Ishikawa (cell line): Measurements from ENCODE around the gene ZNF853.

Source experiments
- CEBPB ChIP-seq: IDR thresholded peaks from 2 replicates; pipeline ENCODE4 v1.6.1; 2012
- CREB1 ChIP-seq: IDR thresholded peaks from 2 replicates; pipeline ENCODE4 v1.6.1; 2012; ENCODE audit warnings: low read depth
- EGR1 ChIP-seq: IDR thresholded peaks from 2 replicates; pipeline ENCODE4 v1.6.1; 2012
- EP300 ChIP-seq: IDR thresholded peaks from 2 replicates; pipeline ENCODE4 v1.6.1; 2012; ENCODE audit warnings: borderline replicate concordance
- FOXM1 ChIP-seq: IDR thresholded peaks from 2 replicates; pipeline ENCODE4 v1.6.1; 2012; ENCODE audit warnings: low read depth, borderline replicate concordance
- MAX ChIP-seq: IDR thresholded peaks from 2 replicates; pipeline ENCODE4 v1.6.1; 2012
- NFIC ChIP-seq: IDR thresholded peaks from 2 replicates; pipeline ENCODE4 v1.6.1; 2012
- RAD21 ChIP-seq: IDR thresholded peaks from 2 replicates; pipeline ENCODE4 v1.6.1; 2012; ENCODE audit warnings: low read depth
- TAF1 ChIP-seq: IDR thresholded peaks from 2 replicates; pipeline ENCODE4 v1.6.1; 2012; ENCODE audit warnings: low read depth, mild to moderate bottlenecking
- TCF12 ChIP-seq: IDR thresholded peaks from 2 replicates; pipeline ENCODE4 v1.6.1; 2012; ENCODE audit warnings: low read depth
- TEAD4 ChIP-seq: IDR thresholded peaks from 2 replicates; pipeline ENCODE4 v1.6.1; 2012
- YY1 ChIP-seq: IDR thresholded peaks from 2 replicates; pipeline ENCODE4 v1.6.1; 2012; ENCODE audit warnings: low read depth
- ZBTB7A ChIP-seq: IDR thresholded peaks from 2 replicates; pipeline ENCODE4 v1.6.1; 2012; ENCODE audit warnings: low read depth
- TF ChIP-seq, protein P1 (sequence below): IDR thresholded peaks from 2 replicates; pipeline ENCODE4 v1.6.1; 2012; ENCODE audit warnings: low read depth, mild to moderate bottlenecking
- TF ChIP-seq, protein P2 (sequence below): IDR thresholded peaks from 2 replicates; pipeline ENCODE4 v1.6.1; 2012

The ZNF853 gene

GRCh38 chr7:6576024-6576866 lies 39.2 kb upstream of the ZNF853 start:
- TF ChIP-seq CREB1 (no peak), FOXM1 (no peak), TEAD4 (no peak), TAF1 (no peak), YY1 (no peak), CEBPB (no peak), ZBTB7A (no peak), MAX (no peak), NFIC (no peak), RAD21 (no peak), EGR1 (no peak), TCF12 (no peak), EP300 (no peak)
- TF ChIP-seq, protein P1, sequence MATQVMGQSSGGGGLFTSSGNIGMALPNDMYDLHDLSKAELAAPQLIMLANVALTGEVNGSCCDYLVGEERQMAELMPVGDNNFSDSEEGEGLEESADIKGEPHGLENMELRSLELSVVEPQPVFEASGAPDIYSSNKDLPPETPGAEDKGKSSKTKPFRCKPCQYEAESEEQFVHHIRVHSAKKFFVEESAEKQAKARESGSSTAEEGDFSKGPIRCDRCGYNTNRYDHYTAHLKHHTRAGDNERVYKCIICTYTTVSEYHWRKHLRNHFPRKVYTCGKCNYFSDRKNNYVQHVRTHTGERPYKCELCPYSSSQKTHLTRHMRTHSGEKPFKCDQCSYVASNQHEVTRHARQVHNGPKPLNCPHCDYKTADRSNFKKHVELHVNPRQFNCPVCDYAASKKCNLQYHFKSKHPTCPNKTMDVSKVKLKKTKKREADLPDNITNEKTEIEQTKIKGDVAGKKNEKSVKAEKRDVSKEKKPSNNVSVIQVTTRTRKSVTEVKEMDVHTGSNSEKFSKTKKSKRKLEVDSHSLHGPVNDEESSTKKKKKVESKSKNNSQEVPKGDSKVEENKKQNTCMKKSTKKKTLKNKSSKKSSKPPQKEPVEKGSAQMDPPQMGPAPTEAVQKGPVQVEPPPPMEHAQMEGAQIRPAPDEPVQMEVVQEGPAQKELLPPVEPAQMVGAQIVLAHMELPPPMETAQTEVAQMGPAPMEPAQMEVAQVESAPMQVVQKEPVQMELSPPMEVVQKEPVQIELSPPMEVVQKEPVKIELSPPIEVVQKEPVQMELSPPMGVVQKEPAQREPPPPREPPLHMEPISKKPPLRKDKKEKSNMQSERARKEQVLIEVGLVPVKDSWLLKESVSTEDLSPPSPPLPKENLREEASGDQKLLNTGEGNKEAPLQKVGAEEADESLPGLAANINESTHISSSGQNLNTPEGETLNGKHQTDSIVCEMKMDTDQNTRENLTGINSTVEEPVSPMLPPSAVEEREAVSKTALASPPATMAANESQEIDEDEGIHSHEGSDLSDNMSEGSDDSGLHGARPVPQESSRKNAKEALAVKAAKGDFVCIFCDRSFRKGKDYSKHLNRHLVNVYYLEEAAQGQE, result no peak
- TF ChIP-seq, protein P2, sequence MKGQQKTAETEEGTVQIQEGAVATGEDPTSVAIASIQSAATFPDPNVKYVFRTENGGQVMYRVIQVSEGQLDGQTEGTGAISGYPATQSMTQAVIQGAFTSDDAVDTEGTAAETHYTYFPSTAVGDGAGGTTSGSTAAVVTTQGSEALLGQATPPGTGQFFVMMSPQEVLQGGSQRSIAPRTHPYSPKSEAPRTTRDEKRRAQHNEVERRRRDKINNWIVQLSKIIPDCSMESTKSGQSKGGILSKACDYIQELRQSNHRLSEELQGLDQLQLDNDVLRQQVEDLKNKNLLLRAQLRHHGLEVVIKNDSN, result no peak

DNA sequence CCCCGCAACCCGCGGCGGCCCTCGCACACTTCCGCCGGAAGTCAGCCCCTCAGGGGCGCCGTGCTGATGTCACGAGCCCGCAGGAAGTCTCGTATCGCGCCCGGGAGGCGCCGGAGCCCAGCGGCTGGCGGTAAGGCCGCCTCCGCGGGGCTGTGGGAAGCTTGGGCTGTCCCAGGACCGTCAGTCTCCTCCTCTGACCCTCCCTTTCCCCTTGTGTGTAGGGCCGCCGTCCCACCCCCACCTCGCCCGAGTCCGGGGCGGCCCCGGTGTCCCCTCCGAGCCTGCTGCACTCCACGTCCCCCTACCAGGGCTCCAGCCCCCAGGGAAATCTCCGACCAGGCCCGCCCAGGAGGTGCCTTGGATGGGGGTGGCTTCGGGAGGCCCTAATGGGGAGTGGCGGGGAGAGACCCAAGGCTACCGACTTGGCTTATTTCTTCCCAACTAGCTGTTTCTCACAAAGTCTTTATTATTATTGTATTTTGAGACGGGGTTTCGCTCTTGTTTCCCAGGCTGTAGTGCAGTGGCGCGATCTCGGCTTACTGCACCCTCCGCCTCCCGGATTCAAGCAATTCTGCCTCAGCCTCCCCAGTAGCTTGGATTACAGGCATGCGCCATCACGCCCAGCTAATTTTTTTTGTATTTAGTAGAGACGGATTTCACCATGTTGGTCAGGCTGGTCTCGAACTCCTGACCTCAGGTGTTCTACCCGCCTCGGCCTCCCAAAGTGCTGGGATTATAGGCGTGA lies 37.9 kb upstream of the ZNF853 start, which contains the start of gene ZDHHC4:
TSS of gene ZDHHC4 (plus strand) at position 86 of the 745 bp plus-strand sequence. CDS start 3,108 bp downstream, outside the sequence.
- TF ChIP-seq MAX, result peak; percentile 49
- TF ChIP-seq TAF1, result peak; percentile 88
- no peak for TF ChIP-seq FOXM1
- TF ChIP-seq, protein P1, result no peak
- TF ChIP-seq EP300, result no peak
- 0 out of 2 replicates have a peak, but pooled peaks have one; percentile 59 for TF ChIP-seq YY1
- TF ChIP-seq, protein P2, result peak; percentile 46
- peak; percentile 78; the same call in 1 of the 2 replicates for TF ChIP-seq ZBTB7A
- TF ChIP-seq EGR1, result no peak
- no peak for TF ChIP-seq CEBPB
- TF ChIP-seq CREB1, result peak; percentile 77
- no peak for TF ChIP-seq NFIC
- peak; percentile 55; the same call in 1 of the 2 replicates for TF ChIP-seq TCF12
- TF ChIP-seq RAD21, result no peak
- TF ChIP-seq TEAD4, result no peak

GRCh38 chr7:6578114-6579084 lies 37.0 kb upstream of the ZNF853 start:
- TF ChIP-seq YY1, result no peak
- TF ChIP-seq, protein P1, result no peak
- no peak for TF ChIP-seq NFIC
- no peak for TF ChIP-seq CEBPB
- TF ChIP-seq MAX, result no peak
- no peak for TF ChIP-seq CREB1
- no peak for TF ChIP-seq TAF1
- no peak for TF ChIP-seq RAD21
- no peak for TF ChIP-seq ZBTB7A
- TF ChIP-seq TEAD4, result no peak
- TF ChIP-seq EGR1, result no peak
